Caco-2 (cell line): Measurements from ENCODE around the gene UBXN6. TPM values are rescaled to one million over a fixed set of nuclear protein-coding genes. Genes with fewer than 3 reads are reported as not detected.

Experiments used
- BruUV-seq: library from RNA; stranded (reverse); fragments of 400-500 nt; replicated peaks from 2 replicates; lab custom pipeline; 2021; lab: Mats Ljungman, UMichigan
- CTCF ChIA-PET: fragments of 300-600 bp; sonication (Branson Sonifier 250); formaldehyde crosslinking; loops from one replicate; lab custom pipeline; 2022; ENCODE audit warnings: antibody characterized with exemption; lab: Charles Lee
- POLR2A ChIA-PET: fragments of 300-600 bp; sonication (Branson Sonifier 250); formaldehyde crosslinking; loops from one replicate; lab custom pipeline; 2022; ENCODE audit warnings: antibody characterized with exemption; lab: Charles Lee
- DNase-seq, 2 experiments: peaks; one replicate each; pipeline versions ENCODE4 v3.0.0 to v3.0.0-alpha.2; 2020 to 2022
- H3K27me3 ChIP-seq: replicated peaks from 2 replicates; pipeline ENCODE4 v1.6.0; 2011; ENCODE audit warnings: low read length; ENCODE audit not compliant: control insufficient read depth, insufficient read depth
- H3K36me3 ChIP-seq: 2 replicates; pipeline ENCODE4 v1.5.1; 2011; ENCODE audit warnings: low read length; ENCODE audit not compliant: control insufficient read depth, insufficient read depth
- H3K4me1 ChIP-seq: fragments of 250-450 bp; sonication (Bioruptor Pico); 2 replicates; pipeline ENCODE4 v1.5.1; 2020; ENCODE audit warnings: mild to moderate bottlenecking
- H3K4me3 ChIP-seq: 2 replicates; pipeline ENCODE4 v1.5.1; 2011; ENCODE audit warnings: low read depth, mild to moderate bottlenecking, control low read depth, low read length
- H3K9me3 ChIP-seq: fragments of 250-450 bp; sonication (Bioruptor Pico); 2 replicates; pipeline ENCODE4 v1.5.1; 2020; ENCODE audit warnings: mild to moderate bottlenecking, moderate library complexity
- H3K27ac Mint-ChIP-seq: one replicate; pipeline ENCODE4 v1.8.0; 2022; ENCODE audit warnings: mixed read lengths; ENCODE audit not compliant: unreplicated experiment
- H3K27me3 Mint-ChIP-seq: one replicate; pipeline ENCODE4 v1.8.0; 2022; ENCODE audit warnings: mixed read lengths; ENCODE audit not compliant: insufficient read depth, unreplicated experiment
- H3K36me3 Mint-ChIP-seq: one replicate; pipeline ENCODE4 v1.8.0; 2022; ENCODE audit warnings: mild to moderate bottlenecking, mixed read lengths; ENCODE audit not compliant: insufficient read depth, unreplicated experiment
- H3K4me1 Mint-ChIP-seq: one replicate; pipeline ENCODE4 v1.8.0; 2022; ENCODE audit warnings: low read depth, mixed read lengths; ENCODE audit not compliant: unreplicated experiment
- H3K4me3 Mint-ChIP-seq: one replicate; pipeline ENCODE4 v1.8.0; 2022; ENCODE audit warnings: mild to moderate bottlenecking, moderate library complexity, mixed read lengths; ENCODE audit not compliant: unreplicated experiment
- H3K9me3 Mint-ChIP-seq: one replicate; pipeline ENCODE4 v1.8.0; 2022; ENCODE audit warnings: mixed read lengths; ENCODE audit not compliant: unreplicated experiment
- intact Hi-C: fragments of 100-400 bp; cut with micrococcal nuclease; formaldehyde crosslinking; loops from one replicate; pipeline ENCODE4 v1.10.0; 2022; ENCODE audit not compliant: unreplicated experiment
- total RNA-seq: library from RNA; stranded (reverse); gene quantifications from 2 replicates; pipeline ENCODE4 v1.2.3, GENCODE V29; 2022
- TF ChIP-seq, protein P1 (sequence below), 2 experiments: fragments of 200-600 bp in 1 of 2; IDR thresholded peaks; 1 replicate in 1 of 2; 2 replicates in 1 of 2; pipeline versions ENCODE4 v1.5.1 to v1.8.0; 2011 to 2022; ENCODE audit warnings: antibody characterized with exemption in 1 of 2, control low read depth in 1 of 2, inconsistent platforms in 1 of 2, low read depth in 1 of 2, low read length in 1 of 2, mild to moderate bottlenecking in 1 of 2, moderate library complexity in 1 of 2; ENCODE audit not compliant: insufficient read depth in 1 of 2, severe bottlenecking in 1 of 2, unreplicated experiment in 1 of 2

UBXN6 gene
- total RNA-seq, 1 experiment from 2014 or later = 42.9 TPM

DNA sequence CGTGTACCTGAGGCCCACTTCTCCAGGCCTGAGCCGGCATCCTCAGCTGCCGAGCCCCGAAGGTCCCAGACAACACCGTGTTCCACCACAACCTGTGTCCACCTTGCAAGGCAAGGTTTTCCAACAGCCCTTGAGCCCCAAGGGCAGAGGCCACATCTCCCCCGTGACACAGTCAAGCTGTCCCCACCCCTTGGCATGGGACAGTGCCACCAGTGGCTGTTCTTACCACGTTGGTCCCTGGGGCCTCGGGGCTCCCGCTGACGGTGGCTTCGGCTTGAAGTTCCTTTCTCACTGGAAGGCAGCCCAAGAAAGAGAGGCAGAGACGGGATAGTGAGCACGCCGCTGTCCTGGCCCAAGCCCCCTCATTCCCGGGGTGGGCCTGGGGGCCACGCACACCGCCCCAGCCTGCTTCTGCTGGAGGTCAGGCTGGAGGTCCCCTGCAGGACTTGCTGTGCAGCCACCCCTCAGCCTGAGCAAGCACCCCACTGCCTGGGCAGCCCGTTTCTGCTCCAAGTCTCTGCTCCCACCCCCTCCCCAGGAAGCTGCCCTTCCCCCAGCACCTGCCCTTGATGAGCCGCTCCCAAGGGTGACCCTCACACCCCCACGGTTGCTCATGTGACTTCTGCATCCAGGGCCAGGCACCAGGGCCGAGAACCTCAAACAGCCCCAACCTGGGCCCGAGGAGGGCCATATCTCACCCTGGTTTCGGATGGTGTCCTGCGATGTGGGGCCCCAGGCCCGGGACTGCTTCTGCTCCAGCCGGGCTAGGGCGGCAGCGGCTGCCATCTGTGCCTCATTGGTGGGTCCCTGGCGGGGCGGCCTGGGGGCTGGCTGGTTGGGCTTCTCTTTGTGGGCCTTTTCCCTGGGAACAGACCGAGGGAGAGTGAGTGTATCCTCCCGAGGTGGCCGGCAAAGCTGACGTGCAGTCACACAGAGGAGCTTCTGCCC lies 4.1 kb downstream of the UBXN6 start:
- TF ChIP-seq, protein P1, sequence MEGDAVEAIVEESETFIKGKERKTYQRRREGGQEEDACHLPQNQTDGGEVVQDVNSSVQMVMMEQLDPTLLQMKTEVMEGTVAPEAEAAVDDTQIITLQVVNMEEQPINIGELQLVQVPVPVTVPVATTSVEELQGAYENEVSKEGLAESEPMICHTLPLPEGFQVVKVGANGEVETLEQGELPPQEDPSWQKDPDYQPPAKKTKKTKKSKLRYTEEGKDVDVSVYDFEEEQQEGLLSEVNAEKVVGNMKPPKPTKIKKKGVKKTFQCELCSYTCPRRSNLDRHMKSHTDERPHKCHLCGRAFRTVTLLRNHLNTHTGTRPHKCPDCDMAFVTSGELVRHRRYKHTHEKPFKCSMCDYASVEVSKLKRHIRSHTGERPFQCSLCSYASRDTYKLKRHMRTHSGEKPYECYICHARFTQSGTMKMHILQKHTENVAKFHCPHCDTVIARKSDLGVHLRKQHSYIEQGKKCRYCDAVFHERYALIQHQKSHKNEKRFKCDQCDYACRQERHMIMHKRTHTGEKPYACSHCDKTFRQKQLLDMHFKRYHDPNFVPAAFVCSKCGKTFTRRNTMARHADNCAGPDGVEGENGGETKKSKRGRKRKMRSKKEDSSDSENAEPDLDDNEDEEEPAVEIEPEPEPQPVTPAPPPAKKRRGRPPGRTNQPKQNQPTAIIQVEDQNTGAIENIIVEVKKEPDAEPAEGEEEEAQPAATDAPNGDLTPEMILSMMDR (IDR thresholded peaks at IDR 0.05; ENCODE audit: insufficient read depth in 1 of 2, low read depth in 1 of 2, low read length in 1 of 2, severe bottlenecking in 1 of 2, unreplicated experiment in 1 of 2) = no peak
- intact Hi-C loops = no loop called here
- Histone ChIP-seq H3K27me3 (no peaks in the 10 kb centered on the region), H3K4me1 (0 out of 2 replicates have a peak, but pooled peaks cover 4% of the 10 kb centered on the region), H3K9me3 (no peaks in the 10 kb centered on the region), H3K4me3 (no peak overlapping the region), H3K36me3 (peaks cover 2% of the 10 kb centered on the region)
- ChIA-PET POLR2A (no interaction called here), CTCF (interaction anchor here (1.3 kb wide), 1 partner anchor 18 kb away, joined by 3 read pairs; the partner anchor contains the start of gene HDGFL2)
- Mint-ChIP-seq H3K27me3 (no peaks in the 10 kb centered on the region), H3K4me3 (no peak overlapping the region), H3K36me3 (peaks cover 54% of the 10 kb centered on the region), H3K9me3 (no peaks in the 10 kb centered on the region), H3K27ac (no peak overlapping the region), H3K4me1 (peaks cover 10% of the 10 kb centered on the region)
- no TSS peak for BruUV-seq
- DNase-seq = no peak

DNA sequence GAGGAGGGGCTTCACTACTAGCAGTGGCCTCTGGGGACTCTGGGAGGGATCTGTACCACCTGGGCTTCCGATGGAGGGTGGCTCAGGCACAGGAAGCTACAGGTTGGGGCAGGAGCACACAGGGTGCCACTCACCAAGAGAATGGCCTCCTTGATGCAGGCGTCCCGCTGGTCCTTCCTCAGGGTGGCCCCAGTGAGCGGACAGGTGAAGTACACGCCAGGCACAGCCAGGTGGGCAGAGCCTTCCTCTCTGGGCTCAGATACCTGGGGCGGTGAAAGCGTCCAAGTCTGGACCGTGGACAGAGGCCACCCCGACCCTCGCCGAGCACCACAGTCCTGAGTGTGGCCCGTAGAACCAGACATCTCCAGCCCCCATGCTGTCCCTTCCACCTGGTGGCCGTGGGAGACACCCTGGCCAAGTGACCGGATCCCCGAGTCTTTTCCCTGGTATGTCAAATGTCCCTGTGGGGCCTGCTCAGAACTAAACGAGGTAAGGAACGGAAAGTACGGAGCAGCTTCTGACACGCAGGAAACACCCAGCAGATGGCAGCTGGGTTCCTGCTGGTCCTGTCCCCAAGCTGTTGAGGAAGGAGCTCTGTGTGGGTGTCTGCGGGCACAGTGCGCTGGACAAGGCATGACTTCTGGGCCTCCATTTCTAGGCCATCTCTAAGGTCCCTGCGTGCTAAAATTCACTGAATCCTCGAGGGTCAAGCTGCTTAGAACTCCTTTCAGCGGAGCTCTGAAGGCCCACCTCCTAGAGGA lies 5.2 kb downstream of the UBXN6 start:
- ChIA-PET POLR2A (no interaction called here), CTCF (interaction anchor here (0.7 kb wide), 1 partner anchor 19 kb away, joined by 3 read pairs; the partner anchor contains the start of gene HDGFL2)
- Histone ChIP-seq H3K9me3 (no peaks in the 10 kb centered on the region), H3K36me3 (peaks cover 2% of the 10 kb centered on the region), H3K4me3 (no peak overlapping the region), H3K27me3 (no peaks in the 10 kb centered on the region), H3K4me1 (0 out of 2 replicates have a peak, but pooled peaks cover 4% of the 10 kb centered on the region)
- H3K4me1 Mint-ChIP-seq = peaks cover 10% of the 10 kb centered on the region
- no peaks in the 10 kb centered on the region for H3K27me3 Mint-ChIP-seq
- no peak overlapping the region for H3K27ac Mint-ChIP-seq
- TF ChIP-seq, protein P1 (IDR thresholded peaks at IDR 0.05; ENCODE audit: insufficient read depth in 1 of 2, low read depth in 1 of 2, low read length in 1 of 2, severe bottlenecking in 1 of 2, unreplicated experiment in 1 of 2) = no peak
- H3K9me3 Mint-ChIP-seq = no peaks in the 10 kb centered on the region
- no peak overlapping the region for H3K4me3 Mint-ChIP-seq
- BruUV-seq = no TSS peak
- intact Hi-C loops = no loop called here
- H3K36me3 Mint-ChIP-seq = peaks cover 59% of the 10 kb centered on the region
- DNase-seq = no peak

DNA sequence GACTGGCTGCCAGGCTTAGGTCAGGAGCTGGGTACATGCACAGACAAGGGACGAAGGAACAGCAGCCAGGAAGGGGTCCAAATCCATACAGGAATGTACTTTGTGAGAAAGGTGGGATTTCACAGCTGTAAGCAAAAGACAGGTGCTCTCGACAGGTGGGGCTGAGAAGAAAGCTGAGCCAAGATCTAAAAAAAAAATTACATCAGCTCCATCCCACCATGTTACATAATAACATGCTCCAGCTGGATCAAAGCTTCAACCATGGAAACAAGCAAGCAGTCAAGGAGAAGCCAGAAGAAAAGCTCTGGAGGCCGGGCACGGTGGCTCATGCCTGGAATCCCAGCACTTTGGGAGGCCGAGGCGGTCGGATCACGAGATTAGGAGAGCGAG lies 8.0 kb downstream of the UBXN6 start:
- TF ChIP-seq, protein P1 (IDR thresholded peaks at IDR 0.05; ENCODE audit: insufficient read depth in 1 of 2, low read depth in 1 of 2, low read length in 1 of 2, severe bottlenecking in 1 of 2, unreplicated experiment in 1 of 2) = no peak
- ChIA-PET POLR2A (no interaction called here), CTCF (no interaction called here)
- peak overlapping the region; percentile 36 for H3K27ac Mint-ChIP-seq
- DNase-seq = no peak
- Histone ChIP-seq H3K9me3 (no peaks in the 10 kb centered on the region), H3K4me1 (no peaks in the 10 kb centered on the region), H3K27me3 (no peaks in the 10 kb centered on the region), H3K4me3 (no peak overlapping the region), H3K36me3 (peaks cover 2% of the 10 kb centered on the region)
- no peak overlapping the region for H3K4me3 Mint-ChIP-seq
- intact Hi-C loops = no loop called here
- no peaks in the 10 kb centered on the region for H3K27me3 Mint-ChIP-seq
- no peaks in the 10 kb centered on the region for H3K4me1 Mint-ChIP-seq
- no TSS peak for BruUV-seq
- H3K36me3 Mint-ChIP-seq = peaks cover 69% of the 10 kb centered on the region
- no peaks in the 10 kb centered on the region for H3K9me3 Mint-ChIP-seq
